ENCODE data around the gene SH2D2A. TPM values are rescaled to one million over a fixed set of nuclear protein-coding genes. Genes with fewer than 3 reads are reported as not detected.

The SH2D2A gene
- total RNA-seq, 1 donor from 2014 or later, result 2.2 TPM

GRCh38 chr1:156836041-156836654 is 19.5 kb upstream of the SH2D2A start:
- intact Hi-C loops (cut with DNase I), result loop anchor here (5.0 kb wide), 1 partner anchor 91 kb away; no protein-coding TSS in a partner anchor
- DNase-seq (ENCODE audit: missing footprints) (no peak), ATAC-seq (no peak)

DNA sequence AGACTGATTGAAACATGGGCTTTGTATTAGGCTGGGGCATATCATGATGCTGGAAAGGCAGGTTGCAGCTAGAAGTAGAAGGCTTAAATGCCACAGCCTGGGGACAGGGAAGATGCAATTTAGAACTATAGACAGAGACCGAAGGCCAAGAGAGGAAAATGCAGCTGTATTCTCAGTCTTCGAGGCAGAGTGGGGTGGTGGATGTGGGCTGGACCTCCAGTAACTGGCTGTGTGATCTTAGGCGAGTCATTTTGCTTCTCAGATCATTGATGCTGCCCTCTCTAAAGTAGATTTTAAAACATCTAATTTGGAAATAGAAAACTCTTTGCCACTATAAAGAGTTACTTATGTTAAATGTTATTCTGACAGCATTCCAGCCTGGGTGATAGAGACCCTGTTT is 17.7 kb upstream of the SH2D2A start:
- intact Hi-C loops (cut with DNase I), result no loop called here
- DNase-seq (ENCODE audit: missing footprints) (no peak), ATAC-seq (no peak)

DNA sequence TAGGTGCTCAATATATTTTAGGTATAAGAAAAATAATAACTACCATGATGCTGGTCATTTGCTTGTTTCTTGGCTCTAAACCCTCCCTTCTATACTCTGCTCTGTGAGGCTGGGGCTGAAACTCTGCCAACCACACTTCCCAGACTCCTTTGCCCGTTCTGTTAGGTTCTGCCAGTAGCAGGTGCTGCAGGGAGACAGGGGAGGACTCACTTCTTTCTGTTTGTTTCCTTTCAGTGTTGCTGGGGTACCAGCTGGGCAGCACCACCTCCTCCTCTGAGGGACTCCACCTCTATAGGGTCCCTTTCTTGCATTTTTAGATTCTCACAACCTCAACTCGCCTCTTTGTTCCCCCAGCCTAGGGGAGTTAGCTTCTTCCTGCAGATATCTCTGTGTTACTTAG is 17.0 kb upstream of the SH2D2A start:
- intact Hi-C loops (cut with DNase I), result no loop called here
- ATAC-seq, result peak; percentile 41
- DNase-seq (ENCODE audit: missing footprints), result no peak

DNA sequence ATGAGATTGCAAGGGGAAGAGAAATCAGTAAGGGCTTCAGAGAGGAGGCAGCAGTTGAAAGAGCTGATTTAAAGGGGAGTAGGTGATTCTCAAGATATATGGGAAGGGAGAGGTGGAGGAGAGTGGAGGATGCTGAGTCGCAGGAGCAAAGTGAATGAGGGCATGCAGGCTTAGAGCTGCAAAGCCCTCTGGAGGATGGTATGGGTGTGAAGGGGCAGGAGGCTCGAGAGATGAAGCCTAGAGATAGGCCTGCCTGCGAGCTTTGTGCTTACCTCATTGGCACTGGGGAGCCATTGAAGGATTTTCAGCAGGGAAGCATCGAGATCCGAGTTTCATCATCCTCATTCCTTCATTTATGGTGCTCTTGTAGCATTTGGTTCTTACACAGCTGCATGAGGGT is 15.8 kb upstream of the SH2D2A start:
- ATAC-seq, result no peak
- no peak for DNase-seq (ENCODE audit: missing footprints)
- intact Hi-C loops (cut with DNase I), result no loop called here

DNA sequence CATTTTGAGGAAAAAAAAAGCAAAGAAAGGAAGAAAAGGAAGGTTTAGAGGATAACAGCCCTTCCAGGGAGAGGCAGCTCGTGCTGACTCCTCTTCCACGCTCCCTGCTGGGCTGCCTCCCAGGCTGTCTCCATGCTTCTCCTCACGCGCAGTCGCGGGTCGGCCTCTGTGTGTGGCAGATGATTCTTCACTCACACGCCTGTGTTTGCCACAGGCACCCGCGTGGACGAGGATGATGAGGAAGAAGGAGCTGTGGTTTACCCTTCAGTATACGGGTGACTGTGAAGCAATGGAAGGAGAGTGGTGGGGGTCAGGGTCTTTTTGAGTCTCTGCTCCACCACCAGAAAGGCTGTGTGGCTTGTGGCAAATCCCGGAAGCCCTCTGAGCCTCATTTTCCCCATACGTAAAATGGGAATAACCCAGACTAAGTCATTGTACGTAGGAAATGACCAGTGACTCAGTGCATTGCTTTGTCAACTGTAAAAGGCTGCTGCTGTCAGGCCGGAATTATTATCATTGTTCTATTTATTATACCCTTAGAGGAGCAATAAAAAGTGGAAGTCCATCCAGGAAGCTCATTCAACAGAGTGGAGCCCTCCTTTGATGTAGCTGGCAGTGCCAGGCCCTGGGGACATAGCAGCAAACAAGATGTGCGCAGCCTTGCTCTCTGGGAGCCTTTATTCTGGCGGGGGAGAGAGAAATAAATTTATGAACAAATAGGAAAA is 11.9 kb upstream of the SH2D2A start:
- intact Hi-C loops (cut with DNase I), result no loop called here
- DNase-seq (ENCODE audit: missing footprints), result no peak
- no peak for ATAC-seq

DNA sequence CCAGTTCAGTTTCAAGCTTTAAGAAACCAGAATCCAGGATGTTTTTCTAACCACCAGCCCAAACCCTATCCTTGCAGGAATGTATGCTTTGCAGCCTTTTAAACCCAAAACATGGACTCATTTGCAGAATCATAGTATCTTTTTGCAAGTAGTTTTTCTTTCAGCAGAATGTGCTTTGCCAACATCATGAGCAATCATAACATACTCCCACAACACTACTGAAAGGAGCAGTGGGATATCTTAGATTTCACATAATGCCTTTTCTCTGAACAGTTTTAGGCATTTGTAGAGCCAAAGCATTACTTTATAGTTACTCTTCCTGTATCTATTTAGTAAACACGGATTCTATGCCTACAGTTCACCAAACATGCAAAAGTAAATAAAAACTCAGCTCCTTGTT is 10.0 kb upstream of the SH2D2A start:
- ATAC-seq (no peak), DNase-seq (ENCODE audit: missing footprints) (no peak)
- intact Hi-C loops (cut with DNase I), result no loop called here

GRCh38 chr1:156823210-156823790 is 6.7 kb upstream of the SH2D2A start:
- ATAC-seq, result no peak
- DNase-seq (ENCODE audit: missing footprints), result no peak
- intact Hi-C loops (cut with DNase I), result no loop called here

- DNase-seq (ENCODE audit: missing footprints), result no peak
- intact Hi-C loops (cut with DNase I), result no loop called here
- ATAC-seq, result no peak
Observed at GRCh38 chr1:156822680-156823079, 6.0 kb upstream of the SH2D2A start.

DNA sequence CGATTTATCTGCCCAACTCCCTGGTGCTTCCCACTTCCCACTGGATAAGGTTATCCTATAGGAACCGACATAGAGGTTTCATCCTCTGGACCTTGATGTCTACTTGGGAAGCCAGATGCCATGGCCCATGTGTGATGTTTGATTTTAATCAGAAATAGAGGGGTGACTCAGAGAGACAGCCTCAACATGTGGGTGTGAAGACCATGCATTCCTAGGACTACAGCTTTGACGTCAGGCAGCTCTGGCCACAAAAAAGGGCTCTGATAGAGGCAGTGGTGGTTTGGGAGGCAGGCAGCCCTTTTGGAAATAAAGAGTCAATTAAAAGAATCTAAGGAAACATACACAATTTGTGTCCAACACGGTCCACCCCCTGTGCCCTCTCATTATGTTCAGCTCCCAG is 5.2 kb upstream of the SH2D2A start:
- intact Hi-C loops (cut with DNase I), result no loop called here
- DNase-seq (ENCODE audit: missing footprints) (no peak), ATAC-seq (no peak)

DNA sequence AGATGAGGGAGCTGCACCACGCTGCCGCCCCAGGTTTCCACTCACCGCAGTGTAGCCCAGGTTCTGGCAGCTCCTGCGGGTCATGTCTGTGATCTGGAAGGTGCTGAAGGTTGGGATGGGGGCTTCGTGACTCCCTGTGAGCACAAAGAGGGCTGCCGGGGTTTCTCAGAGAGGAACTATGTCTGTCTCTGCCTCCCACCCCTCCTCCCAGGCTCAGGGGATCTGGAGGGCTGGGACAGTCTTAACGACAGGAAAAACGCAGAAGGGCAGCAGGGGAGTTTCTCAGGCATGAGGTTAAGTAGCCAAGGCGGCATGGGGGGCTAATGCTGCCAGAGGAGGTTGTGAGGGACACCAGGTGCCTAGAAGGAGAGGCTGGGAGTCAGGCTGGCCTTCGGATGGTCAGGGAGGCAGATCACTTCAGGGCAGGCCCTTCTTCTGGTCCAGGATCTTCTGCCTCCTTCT is 656 bp downstream of the SH2D2A start:
- ATAC-seq, result no peak
- intact Hi-C loops (cut with DNase I), result no loop called here
- no peak for DNase-seq (ENCODE audit: missing footprints)

DNA sequence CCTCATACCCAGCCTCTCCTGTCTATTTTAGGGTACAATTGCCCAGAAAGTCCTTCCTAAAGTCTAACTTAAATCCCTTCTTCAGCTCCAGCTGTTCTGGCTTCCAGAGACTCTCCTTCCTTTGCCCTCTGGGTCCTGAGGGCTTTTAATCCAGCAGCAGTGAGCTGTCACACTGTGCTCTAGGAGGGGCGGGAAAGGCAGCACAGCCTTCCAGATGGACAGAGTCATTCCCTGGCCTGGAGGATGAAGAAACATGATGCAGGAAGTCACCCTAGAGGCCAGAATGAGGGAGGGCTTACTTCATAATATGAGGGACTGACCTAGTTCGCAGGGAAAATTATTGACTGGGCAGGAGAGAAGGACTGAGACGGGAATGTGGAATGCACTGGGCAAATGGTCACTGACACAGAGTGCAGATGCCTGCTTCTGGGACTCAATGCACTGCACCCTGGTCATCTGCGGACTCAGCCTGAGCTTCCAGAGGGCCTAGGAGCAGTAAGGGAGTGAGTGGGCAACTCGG is 1.3 kb downstream of the SH2D2A start:
- ATAC-seq (peak; percentile 91), DNase-seq (ENCODE audit: missing footprints) (peak; percentile 79)
- intact Hi-C loops (cut with DNase I), result no loop called here

DNA sequence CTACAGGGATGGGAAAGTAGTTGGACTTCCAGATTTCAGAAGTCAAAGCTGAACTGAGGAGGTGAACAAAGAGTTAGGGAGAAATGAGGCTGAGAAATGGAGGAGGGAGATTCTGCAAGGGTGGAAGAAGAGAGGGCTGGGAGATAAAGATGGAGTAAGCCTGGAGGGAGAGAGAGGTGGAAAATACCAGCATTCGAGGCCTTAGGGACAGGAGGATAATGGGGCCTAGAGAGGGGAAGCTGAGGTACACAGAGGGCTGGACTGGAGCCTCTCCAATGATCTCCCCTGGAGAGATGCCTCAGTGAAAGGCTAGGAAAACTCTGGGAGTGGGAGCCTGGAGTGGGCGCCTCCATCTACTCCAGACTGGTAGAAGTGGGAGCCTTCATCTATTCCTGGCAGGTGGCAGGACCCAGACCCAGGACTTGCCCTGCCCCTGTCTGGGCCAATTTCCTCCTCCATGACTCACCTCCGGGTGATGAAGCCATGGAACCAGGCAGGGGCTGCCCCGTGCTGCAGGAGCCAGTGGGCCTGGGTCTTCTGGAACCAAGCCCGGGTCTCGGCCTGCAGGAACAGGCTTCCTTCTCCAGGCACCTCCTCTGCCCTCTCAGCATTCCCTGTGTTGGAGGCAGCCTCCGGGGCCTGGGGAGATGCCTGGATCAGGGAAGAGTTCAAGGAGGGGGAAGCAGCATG is 1.9 kb downstream of the SH2D2A start:
- intact Hi-C loops (cut with DNase I), result no loop called here
- ATAC-seq (no peak), DNase-seq (ENCODE audit: missing footprints) (no peak)

- DNase-seq (ENCODE audit: missing footprints) (peak; percentile 88), ATAC-seq (peak; percentile 65)
- intact Hi-C loops (cut with DNase I), result no loop called here
Observed at GRCh38 chr1:156813750-156814570, 2.7 kb downstream of the SH2D2A start.

DNA sequence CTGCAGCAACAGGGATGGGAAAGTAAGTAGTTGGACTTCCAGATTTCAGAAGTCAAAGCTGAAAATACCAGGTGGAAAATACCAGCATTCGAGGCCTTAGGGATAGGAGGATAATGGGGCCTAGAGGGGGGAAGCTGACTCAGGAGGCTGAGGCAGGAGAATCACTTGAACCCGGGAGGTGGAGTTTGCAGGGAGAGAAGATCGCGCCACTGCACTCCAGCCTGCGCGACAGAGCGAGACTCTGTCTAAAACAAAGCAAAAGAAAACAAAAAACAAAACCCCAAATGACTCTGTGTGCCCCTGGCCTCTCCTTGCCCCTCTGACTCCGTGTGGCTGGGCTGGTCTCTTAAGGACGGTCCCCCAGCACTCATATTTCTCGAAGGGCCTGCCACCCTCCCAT is 3.4 kb downstream of the SH2D2A start:
- intact Hi-C loops (cut with DNase I), result no loop called here
- DNase-seq (ENCODE audit: missing footprints) (no peak), ATAC-seq (no peak)

- DNase-seq (ENCODE audit: missing footprints) (no peak), ATAC-seq (no peak)
- intact Hi-C loops (cut with DNase I), result no loop called here
Observed at GRCh38 chr1:156812293-156812990, 4.2 kb downstream of the SH2D2A start.

GRCh38 chr1:156811168-156811567 is 5.5 kb downstream of the SH2D2A start:
- no peak for DNase-seq (ENCODE audit: missing footprints)
- no peak for ATAC-seq
- intact Hi-C loops (cut with DNase I), result no loop called here

GRCh38 chr1:156809711-156810366 is 6.8 kb downstream of the SH2D2A start:
- intact Hi-C loops (cut with DNase I), result loop anchor here (5.0 kb wide), 1 partner anchor 77 kb away; no protein-coding TSS in a partner anchor
- ATAC-seq (no peak), DNase-seq (ENCODE audit: missing footprints) (no peak)

Measured in Right ventricle myocardium inferior (tissue), 1 donor.